ENCODE results near the gene KRTAP4-8.
"Not testable (repeated sequence)": the region's sequence is repeated elsewhere in the genome, so short reads cannot be mapped to it uniquely, and the experiment has no call there.

The KRTAP4-8 gene

GRCh38 chr17:41098042-41098441 lies at the start of gene KRTAP4-8:
Gene KRTAP4-8 (minus strand): TSS chr17:41098142. CDS start chr17:41098084, 58 bp downstream.
- DNase-seq: no peak

GRCh38 chr17:41145261-41145660 lies 47.3 kb upstream of the KRTAP4-8 start:
- no peak for DNase-seq

- no peak for DNase-seq
These were observed 46.9 kb upstream of the KRTAP4-8 start for GRCh38 chr17:41144846-41145245.

- no peak for DNase-seq
These were observed 43.4 kb upstream of the KRTAP4-8 start for GRCh38 chr17:41141361-41141760.

GRCh38 chr17:41140360-41141131 lies 42.6 kb upstream of the KRTAP4-8 start, which contains the start of gene KRTAP4-6:
Gene KRTAP4-6 (minus strand): TSS chr17:41140544. CDS start chr17:41140487, 57 bp downstream.
- no peak for DNase-seq

- not testable (repeated sequence) for DNase-seq
These were observed 41.9 kb upstream of the KRTAP4-8 start for GRCh38 chr17:41139865-41140264.

GRCh38 chr17:41133880-41134735 lies 36.2 kb upstream of the KRTAP4-8 start:
- no peak for DNase-seq

GRCh38 chr17:41131979-41132378 lies 34.0 kb upstream of the KRTAP4-8 start:
- DNase-seq: no peak

- DNase-seq: no peak
These were observed 29.4 kb upstream of the KRTAP4-8 start for GRCh38 chr17:41127371-41127770.

GRCh38 chr17:41126412-41126811 lies 28.5 kb upstream of the KRTAP4-8 start:
- DNase-seq: no peak

GRCh38 chr17:41125064-41125463 lies 27.1 kb upstream of the KRTAP4-8 start:
- no peak for DNase-seq

- not testable (repeated sequence) for DNase-seq
These were observed 26.0 kb upstream of the KRTAP4-8 start, which contains the start of gene KRTAP4-12 for GRCh38 chr17:41123991-41124371. Gene KRTAP4-12 (minus strand): TSS chr17:41124182. CDS start chr17:41124122, 60 bp downstream.

- DNase-seq: not testable (repeated sequence)
These were observed 25.5 kb upstream of the KRTAP4-8 start for GRCh38 chr17:41123292-41123990.

GRCh38 chr17:41121742-41122141 lies 23.8 kb upstream of the KRTAP4-8 start:
- no peak for DNase-seq

- DNase-seq: not testable (repeated sequence)
These were observed 22.1 kb upstream of the KRTAP4-8 start for GRCh38 chr17:41119696-41120690.

GRCh38 chr17:41118721-41119120 lies 20.8 kb upstream of the KRTAP4-8 start:
- no peak for DNase-seq

GRCh38 chr17:41117846-41118386 lies 20.0 kb upstream of the KRTAP4-8 start, which contains the start of gene KRTAP4-11:
Gene KRTAP4-11 (minus strand): TSS chr17:41118373. CDS start chr17:41118315, 58 bp downstream.
- DNase-seq: not testable (repeated sequence)

- DNase-seq: no peak
These were observed 18.4 kb upstream of the KRTAP4-8 start for GRCh38 chr17:41116297-41116696.

- DNase-seq: no peak
These were observed 13.4 kb upstream of the KRTAP4-8 start for GRCh38 chr17:41111151-41111885.

GRCh38 chr17:41108728-41109386 lies 10.9 kb upstream of the KRTAP4-8 start:
- DNase-seq: not testable (repeated sequence)

Measured in activated T-cell treated with anti-CD3 and anti-CD28 coated beads, Interleukin-2, amount 50 U/mL, for 1 hour (primary cell).